IPS DF 6.9 (cell line): ENCODE results near the gene MRAP2.

Experiments used
- DNase-seq: peaks from one replicate; pipeline ENCODE4 v3.0.0-alpha.2; 2013; ENCODE audit warnings: low read depth, low spot score
- H3K27ac ChIP-seq: one replicate; pipeline ENCODE4 v1.5.1; 2013; ENCODE audit warnings: low read length, control low read depth
- H3K27me3 ChIP-seq: 2 replicates; pipeline ENCODE4 v1.6.1; 2013; ENCODE audit warnings: mild to moderate bottlenecking, low read length; ENCODE audit not compliant: control insufficient read depth, insufficient read depth
- H3K36me3 ChIP-seq: 2 replicates; pipeline ENCODE4 v1.6.1; 2013; ENCODE audit warnings: low read length; ENCODE audit not compliant: control insufficient read depth, insufficient read depth
- H3K4me1 ChIP-seq: 2 replicates; pipeline ENCODE4 v1.6.1; 2013; ENCODE audit warnings: low read length; ENCODE audit not compliant: control insufficient read depth, insufficient read depth
- H3K4me3 ChIP-seq: 2 replicates; pipeline ENCODE4 v1.5.1; 2013; ENCODE audit warnings: mild to moderate bottlenecking, low read length
- H3K9me3 ChIP-seq: 2 replicates; pipeline ENCODE4 v1.6.1; 2013; ENCODE audit warnings: low read length, inconsistent platforms; ENCODE audit not compliant: control insufficient read depth, insufficient read depth
- WGBS: extraction: QIAGEN DNeasy Blood & Tissue Kit; methylation state at CpG from one replicate; pipeline ENCODE4 v1.1.7; 2013; ENCODE audit warnings: mixed read lengths, missing lambda C conversion rate; ENCODE audit not compliant: insufficient read length, insufficient coverage; 5-methylcytosine and 5-hydroxymethylcytosine counted together

MRAP2 gene

DNA sequence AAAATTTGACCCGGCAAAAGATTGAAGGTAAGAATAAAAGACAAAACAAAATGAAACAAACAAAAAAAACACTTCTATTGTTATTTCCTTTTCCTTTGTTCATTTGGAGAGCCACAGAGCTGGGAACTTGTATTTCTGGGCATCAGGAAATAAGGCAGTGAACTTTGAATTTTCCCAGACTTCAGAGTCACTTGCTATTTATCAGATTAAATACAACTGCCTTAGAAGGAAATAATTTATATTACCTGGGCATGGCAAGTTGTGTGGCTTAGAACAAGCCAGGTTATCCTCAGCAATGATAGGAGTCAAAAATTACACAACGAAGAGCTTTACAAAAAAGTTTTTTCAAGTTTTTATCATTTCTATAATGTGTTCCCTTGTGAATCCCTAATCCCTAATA, 20.2 kb upstream of the MRAP2 start:
- Histone ChIP-seq H3K9me3 (no peaks in the 10 kb centered on the region), H3K27me3 (no peaks in the 10 kb centered on the region), H3K27ac (no peak overlapping the region), H3K36me3 (no peaks in the 10 kb centered on the region), H3K4me3 (no peak overlapping the region), H3K4me1 (no peaks in the 10 kb centered on the region)
- no CpG with 5 or more reads among the region's 2 CpGs for WGBS
- DNase-seq, result no peak

GRCh38 chr6:84013931-84014330, 19.6 kb upstream of the MRAP2 start:
- Histone ChIP-seq H3K9me3 (no peaks in the 10 kb centered on the region), H3K27me3 (no peaks in the 10 kb centered on the region), H3K27ac (no peak overlapping the region), H3K4me1 (no peaks in the 10 kb centered on the region), H3K4me3 (no peak overlapping the region), H3K36me3 (no peaks in the 10 kb centered on the region)
- DNase-seq, result no peak
- WGBS, result no CpG with 5 or more reads among the region's 3 CpGs

DNA sequence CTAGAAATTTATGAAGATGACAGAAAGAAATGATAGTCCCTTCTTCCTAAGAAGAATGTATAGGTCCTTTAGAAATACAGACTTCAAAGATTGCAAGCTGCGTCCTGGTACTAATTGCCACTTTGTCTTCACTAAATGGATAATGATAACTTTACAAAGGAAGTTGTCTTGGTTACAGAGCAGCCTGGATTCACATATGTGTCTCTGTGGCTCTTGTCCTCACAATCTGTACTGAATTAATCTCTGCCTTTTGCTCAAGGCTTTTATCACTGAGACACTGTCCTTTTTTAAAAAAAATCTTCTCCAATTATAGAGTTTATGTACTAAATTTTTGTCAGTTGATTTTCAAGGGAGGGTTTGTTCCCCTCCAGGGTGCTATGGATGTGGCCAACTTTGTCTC, 17.5 kb upstream of the MRAP2 start:
- H3K9me3 ChIP-seq, result no peaks in the 10 kb centered on the region
- no peak overlapping the region for H3K4me3 ChIP-seq
- no CpG with 5 or more reads among the region's 1 CpG for WGBS
- no peaks in the 10 kb centered on the region for H3K4me1 ChIP-seq
- no peak for DNase-seq
- H3K36me3 ChIP-seq, result no peaks in the 10 kb centered on the region
- no peaks in the 10 kb centered on the region for H3K27me3 ChIP-seq
- H3K27ac ChIP-seq, result no peak overlapping the region

- DNase-seq, result no peak
- no peaks in the 10 kb centered on the region for H3K27me3 ChIP-seq
- H3K9me3 ChIP-seq, result no peaks in the 10 kb centered on the region
- no peaks in the 10 kb centered on the region for H3K4me1 ChIP-seq
- no peak overlapping the region for H3K27ac ChIP-seq
- no CpG with 5 or more reads among the region's 1 CpG for WGBS
- H3K36me3 ChIP-seq, result no peaks in the 10 kb centered on the region
- no peak overlapping the region for H3K4me3 ChIP-seq
Measured at GRCh38 chr6:84017709-84018452, 15.7 kb upstream of the MRAP2 start.

DNA sequence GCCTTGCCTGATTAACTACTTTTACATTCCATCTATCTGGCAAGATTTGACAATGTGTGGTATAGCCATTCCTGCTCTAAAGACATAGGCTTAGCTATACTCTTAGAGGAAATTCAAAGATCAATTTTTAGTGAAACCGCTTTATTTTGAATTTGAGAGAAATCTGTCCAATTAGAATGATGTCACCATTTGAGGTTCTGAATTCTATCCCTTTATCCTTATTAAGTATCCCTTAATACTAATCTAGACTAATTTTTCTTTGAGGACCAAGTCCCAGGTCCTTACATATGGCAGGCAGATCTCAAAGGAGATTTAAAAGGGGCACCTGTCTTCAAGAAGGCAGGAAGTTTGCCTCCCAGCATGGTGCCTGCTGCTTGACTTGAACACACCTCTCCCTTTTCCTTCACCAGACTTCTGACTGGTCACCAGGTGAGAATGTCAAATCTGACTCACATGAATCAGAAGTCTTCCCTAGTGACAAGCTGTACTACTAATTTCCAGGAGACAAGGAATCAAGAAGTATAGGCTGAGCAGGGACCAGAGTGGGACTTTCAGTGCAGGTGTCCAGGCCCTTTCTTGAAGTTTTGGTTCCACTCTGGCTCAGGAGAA, 15.0 kb upstream of the MRAP2 start:
- Histone ChIP-seq H3K9me3 (no peaks in the 10 kb centered on the region), H3K27ac (no peak overlapping the region), H3K4me3 (no peak overlapping the region), H3K27me3 (no peaks in the 10 kb centered on the region), H3K4me1 (no peaks in the 10 kb centered on the region), H3K36me3 (no peaks in the 10 kb centered on the region)
- no peak for DNase-seq
- no CpG with 5 or more reads among the region's 1 CpG for WGBS

DNA sequence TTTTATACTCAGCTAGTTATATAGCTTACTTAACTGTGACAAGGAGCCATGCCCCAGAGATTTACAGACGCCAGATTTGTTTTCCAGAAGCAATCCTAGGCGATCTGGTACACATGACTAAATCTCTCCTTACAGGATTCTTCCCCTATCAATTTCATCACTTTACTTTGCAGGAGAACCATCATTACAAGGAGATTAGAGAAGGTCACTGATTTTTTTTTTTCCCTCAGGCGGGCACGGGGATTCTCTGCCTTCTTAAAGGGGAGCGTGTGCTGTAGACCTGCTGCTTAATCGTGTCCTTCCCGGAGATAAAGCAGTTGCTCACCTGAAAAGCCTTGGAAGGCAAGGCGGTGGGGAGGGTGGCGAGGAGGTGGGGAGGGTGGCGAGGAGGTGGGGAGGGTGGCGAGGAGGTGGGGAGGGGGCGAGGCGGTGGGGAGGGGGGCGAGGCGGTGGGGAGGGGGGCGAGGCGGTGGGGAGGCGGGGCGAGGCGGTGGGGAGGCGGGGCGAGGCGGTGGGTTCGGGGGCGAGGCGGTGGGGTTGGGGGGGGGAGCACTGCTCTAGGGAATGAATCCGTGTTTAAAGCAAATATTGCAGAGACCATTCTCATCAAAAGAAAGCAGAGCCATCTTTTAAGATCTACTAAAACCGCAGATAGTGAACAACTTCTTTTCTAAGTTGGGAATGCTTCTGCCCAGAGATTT, 14.3 kb upstream of the MRAP2 start:
- H3K36me3 ChIP-seq, result no peaks in the 10 kb centered on the region
- no CpG with 5 or more reads among the region's 28 CpGs for WGBS
- no peak for DNase-seq

DNA sequence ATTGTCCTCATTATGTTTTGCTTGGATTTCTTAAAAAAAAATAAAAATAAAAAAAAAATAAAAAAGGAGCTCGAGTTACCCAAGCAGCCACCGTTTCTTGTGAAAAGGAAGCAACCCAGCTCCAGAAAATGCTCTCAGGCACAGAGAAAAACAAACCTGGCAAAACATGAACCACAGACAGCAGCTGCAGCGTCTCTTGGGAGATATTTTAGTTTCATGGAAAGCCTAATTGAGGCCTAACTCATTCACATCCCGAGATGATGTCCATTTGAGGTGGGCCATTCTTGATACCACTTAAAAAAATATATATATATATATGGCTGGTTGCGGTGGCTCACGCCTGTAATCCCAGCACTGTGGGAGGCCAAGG, 13.7 kb upstream of the MRAP2 start:
- Histone ChIP-seq H3K4me3 (no peak overlapping the region), H3K4me1 (no peaks in the 10 kb centered on the region), H3K9me3 (no peaks in the 10 kb centered on the region), H3K27me3 (no peaks in the 10 kb centered on the region), H3K27ac (no peak overlapping the region), H3K36me3 (no peaks in the 10 kb centered on the region)
- DNase-seq, result no peak
- no CpG with 5 or more reads among the region's 6 CpGs for WGBS

More for the DNA sequence above, 14.3 kb upstream of the MRAP2 start:
- Histone ChIP-seq H3K4me3 (no peak overlapping the region), H3K27me3 (no peaks in the 10 kb centered on the region), H3K9me3 (no peaks in the 10 kb centered on the region), H3K27ac (no peak overlapping the region), H3K4me1 (no peaks in the 10 kb centered on the region)

- Histone ChIP-seq H3K27ac (no peak overlapping the region), H3K4me3 (no peak overlapping the region), H3K36me3 (no peaks in the 10 kb centered on the region), H3K27me3 (no peaks in the 10 kb centered on the region), H3K9me3 (no peaks in the 10 kb centered on the region; the same call in 1 of the 2 replicates), H3K4me1 (no peaks in the 10 kb centered on the region)
- no peak for DNase-seq
- WGBS, result no CpG with 5 or more reads among the region's 2 CpGs
Measured at GRCh38 chr6:84021625-84022024, 11.9 kb upstream of the MRAP2 start.

GRCh38 chr6:84026721-84027164, 6.8 kb upstream of the MRAP2 start:
- DNase-seq, result no peak
- Histone ChIP-seq H3K27ac (no peak overlapping the region), H3K9me3 (no peaks in the 10 kb centered on the region; the same call in 1 of the 2 replicates), H3K36me3 (no peaks in the 10 kb centered on the region), H3K4me3 (no peak overlapping the region), H3K27me3 (no peaks in the 10 kb centered on the region), H3K4me1 (no peaks in the 10 kb centered on the region)
- no CpG with 5 or more reads among the region's 5 CpGs for WGBS

DNA sequence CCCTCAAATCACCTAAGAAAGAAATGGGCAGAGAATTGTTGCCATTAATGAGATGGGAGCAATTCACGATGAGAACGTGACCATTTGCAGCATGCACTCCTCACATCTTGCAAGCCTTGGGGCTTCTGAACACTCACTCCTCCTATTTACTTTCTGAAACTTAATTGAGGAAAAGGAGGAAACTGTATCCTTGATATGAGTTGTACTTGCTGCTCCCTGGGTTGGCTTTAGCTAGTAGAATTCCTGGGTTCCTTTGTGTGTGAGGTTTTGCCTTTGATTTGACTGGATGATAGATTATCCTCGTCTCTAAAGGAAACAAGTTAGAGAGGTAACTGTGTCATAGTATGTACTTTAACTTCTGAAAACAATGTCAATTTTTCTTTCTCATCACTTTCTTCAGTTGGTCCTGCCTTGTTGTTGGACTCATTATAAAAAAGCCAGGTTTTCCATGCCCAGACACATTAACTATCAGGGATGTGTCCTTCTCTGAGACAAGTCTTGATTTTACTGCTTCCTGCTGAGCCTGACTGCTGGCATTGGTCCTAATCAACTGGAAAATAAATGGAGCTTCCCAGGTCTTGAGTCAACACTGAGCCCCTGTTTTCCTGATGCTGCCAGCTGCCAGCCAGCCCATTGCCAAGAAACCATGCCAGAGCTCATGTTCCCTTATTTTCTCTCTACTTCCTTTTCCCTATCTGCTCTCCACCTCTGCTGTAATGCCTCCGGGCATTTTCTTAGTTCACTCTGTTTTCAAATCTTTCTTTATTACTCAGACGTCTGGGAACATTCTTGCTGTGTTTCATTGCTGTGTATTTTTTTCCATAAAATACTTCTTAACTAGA, 6.0 kb upstream of the MRAP2 start:
- no peak overlapping the region for H3K27ac ChIP-seq
- no peaks in the 10 kb centered on the region; the same call in 1 of the 2 replicates for H3K9me3 ChIP-seq
- no peak overlapping the region for H3K4me3 ChIP-seq
- no peaks in the 10 kb centered on the region for H3K27me3 ChIP-seq
- no peak for DNase-seq
- no peaks in the 10 kb centered on the region for H3K4me1 ChIP-seq
- no CpG with 5 or more reads among the region's 5 CpGs for WGBS
- H3K36me3 ChIP-seq, result no peaks in the 10 kb centered on the region
